SH-SY5Y (cell line): ENCODE data around the gene SEMA4D.

Experiments used
- GATA2 ChIP-seq: IDR thresholded peaks from 2 replicates; pipeline ENCODE4 v1.6.1; 2011; ENCODE audit warnings: mild to moderate bottlenecking, low read depth, low read length
- GATA3 ChIP-seq: IDR thresholded peaks from 2 replicates; pipeline ENCODE4 v1.6.1; 2011; ENCODE audit warnings: low read depth, mild to moderate bottlenecking, low read length, moderate library complexity

- TF ChIP-seq GATA2 (no peak), GATA3 (no peak)
Observed at GRCh38 chr9:89366711-89367110, 131.2 kb downstream of the SEMA4D start.
